Activated naive CD4-positive, alpha-beta T cell treated with anti-CD3 and anti-CD28 coated beads, Interleukin-2, amount 10 ng/mL, durations not matched to agents 7 days and 5 days (primary cell): Measurements from ENCODE around the gene INCENP.

Source experiments
- CTCF ChIA-PET: fragments of 350-600 bp; sonication (Branson Sonifier 250); formaldehyde crosslinking; loops from one replicate; lab custom pipeline; 2021; ENCODE audit warnings: antibody characterized with exemption; lab: Charles Lee
- DNase-seq: peaks from one replicate; pipeline ENCODE4 v3.0.0-alpha.2; 2020
- H3K27ac Mint-ChIP-seq: one replicate; pipeline ENCODE4 v1.8.0; 2021; ENCODE audit warnings: mild to moderate bottlenecking, moderate library complexity, mixed read lengths
- H3K27me3 Mint-ChIP-seq: one replicate; pipeline ENCODE4 v1.8.0; 2021; ENCODE audit warnings: mild to moderate bottlenecking, mixed read lengths
- H3K36me3 Mint-ChIP-seq: one replicate; pipeline ENCODE4 v1.8.0; 2021; ENCODE audit warnings: mixed read lengths
- H3K4me1 Mint-ChIP-seq: one replicate; pipeline ENCODE4 v1.8.0; 2021; ENCODE audit warnings: mixed read lengths
- H3K4me3 Mint-ChIP-seq: one replicate; pipeline ENCODE4 v1.8.0; 2021; ENCODE audit warnings: mild to moderate bottlenecking, moderate library complexity, mixed read lengths
- H3K9me3 Mint-ChIP-seq: one replicate; pipeline ENCODE4 v1.8.0; 2021; ENCODE audit warnings: mixed read lengths

The INCENP gene

GRCh38 chr11:62140304-62141110 is 16.7 kb downstream of the INCENP start:
- no peaks in the 10 kb centered on the region for H3K4me1 Mint-ChIP-seq
- H3K27ac Mint-ChIP-seq: no peak overlapping the region
- no peaks in the 10 kb centered on the region for H3K27me3 Mint-ChIP-seq
- peaks cover 47% of the 10 kb centered on the region for H3K36me3 Mint-ChIP-seq
- H3K9me3 Mint-ChIP-seq: no peaks in the 10 kb centered on the region
- no peak overlapping the region for H3K4me3 Mint-ChIP-seq
- no peak for DNase-seq
- CTCF ChIA-PET: no interaction called here

GRCh38 chr11:62141111-62142042 is 17.6 kb downstream of the INCENP start:
- Mint-ChIP-seq H3K9me3 (no peaks in the 10 kb centered on the region), H3K4me3 (no peak overlapping the region), H3K27me3 (no peaks in the 10 kb centered on the region), H3K27ac (no peak overlapping the region), H3K4me1 (no peaks in the 10 kb centered on the region), H3K36me3 (peaks cover 50% of the 10 kb centered on the region)
- CTCF ChIA-PET: no interaction called here
- DNase-seq: no peak

- Mint-ChIP-seq H3K36me3 (peaks cover 50% of the 10 kb centered on the region), H3K9me3 (no peaks in the 10 kb centered on the region), H3K4me1 (no peaks in the 10 kb centered on the region), H3K27me3 (no peaks in the 10 kb centered on the region), H3K27ac (no peak overlapping the region), H3K4me3 (no peak overlapping the region)
- DNase-seq: no peak
- CTCF ChIA-PET: no interaction called here
These were observed 18.2 kb downstream of the INCENP start for GRCh38 chr11:62142043-62142375.

- H3K9me3 Mint-ChIP-seq: no peaks in the 10 kb centered on the region
- peaks cover 57% of the 10 kb centered on the region for H3K36me3 Mint-ChIP-seq
- DNase-seq: no peak
- no peak overlapping the region for H3K4me3 Mint-ChIP-seq
- H3K4me1 Mint-ChIP-seq: no peaks in the 10 kb centered on the region
- peak overlapping the region; percentile 72 for H3K27ac Mint-ChIP-seq
- CTCF ChIA-PET: no interaction called here
- no peaks in the 10 kb centered on the region for H3K27me3 Mint-ChIP-seq
These were observed 19.1 kb downstream of the INCENP start for GRCh38 chr11:62142921-62143320.

GRCh38 chr11:62143727-62144126 is 19.9 kb downstream of the INCENP start:
- Mint-ChIP-seq H3K9me3 (no peaks in the 10 kb centered on the region), H3K36me3 (peaks cover 59% of the 10 kb centered on the region), H3K27me3 (no peaks in the 10 kb centered on the region), H3K27ac (no peak overlapping the region), H3K4me3 (no peak overlapping the region), H3K4me1 (no peaks in the 10 kb centered on the region)
- CTCF ChIA-PET: interaction anchor here (0.6 kb wide), 1 partner anchor 10 kb away, joined by 3 read pairs; no protein-coding TSS in a partner anchor
- no peak for DNase-seq

- no peak for DNase-seq
- Mint-ChIP-seq H3K9me3 (no peaks in the 10 kb centered on the region), H3K27ac (no peak overlapping the region), H3K4me3 (no peak overlapping the region), H3K36me3 (peaks cover 61% of the 10 kb centered on the region), H3K27me3 (no peaks in the 10 kb centered on the region), H3K4me1 (no peaks in the 10 kb centered on the region)
- CTCF ChIA-PET: no interaction called here
These were observed 20.9 kb downstream of the INCENP start for GRCh38 chr11:62144641-62145255.

- no peaks in the 10 kb centered on the region for H3K4me1 Mint-ChIP-seq
- CTCF ChIA-PET: no interaction called here
- H3K27me3 Mint-ChIP-seq: no peaks in the 10 kb centered on the region
- DNase-seq: no peak
- no peaks in the 10 kb centered on the region for H3K9me3 Mint-ChIP-seq
- no peak overlapping the region for H3K4me3 Mint-ChIP-seq
- H3K27ac Mint-ChIP-seq: no peak overlapping the region
- H3K36me3 Mint-ChIP-seq: peaks cover 65% of the 10 kb centered on the region
These were observed 21.6 kb downstream of the INCENP start for GRCh38 chr11:62145261-62145871.

GRCh38 chr11:62146476-62147200 is 22.8 kb downstream of the INCENP start:
- peaks cover 66% of the 10 kb centered on the region for H3K36me3 Mint-ChIP-seq
- H3K4me3 Mint-ChIP-seq: no peak overlapping the region
- H3K4me1 Mint-ChIP-seq: no peaks in the 10 kb centered on the region
- CTCF ChIA-PET: no interaction called here
- peak overlapping the region; percentile 65 for H3K27ac Mint-ChIP-seq
- no peak for DNase-seq
- H3K9me3 Mint-ChIP-seq: no peaks in the 10 kb centered on the region
- H3K27me3 Mint-ChIP-seq: no peaks in the 10 kb centered on the region

GRCh38 chr11:62147545-62147944 is 23.7 kb downstream of the INCENP start:
- Mint-ChIP-seq H3K36me3 (peaks cover 63% of the 10 kb centered on the region), H3K27ac (no peak overlapping the region), H3K9me3 (no peaks in the 10 kb centered on the region), H3K4me3 (no peak overlapping the region), H3K4me1 (no peaks in the 10 kb centered on the region), H3K27me3 (no peaks in the 10 kb centered on the region)
- no peak for DNase-seq
- CTCF ChIA-PET: interaction anchor here (0.6 kb wide), 1 partner anchor 163 kb away, joined by 3 read pairs; no protein-coding TSS in a partner anchor

- DNase-seq: no peak
- H3K4me1 Mint-ChIP-seq: no peaks in the 10 kb centered on the region
- no peak overlapping the region for H3K27ac Mint-ChIP-seq
- H3K4me3 Mint-ChIP-seq: no peak overlapping the region
- H3K9me3 Mint-ChIP-seq: no peaks in the 10 kb centered on the region
- H3K36me3 Mint-ChIP-seq: peaks cover 67% of the 10 kb centered on the region
- CTCF ChIA-PET: no interaction called here
- H3K27me3 Mint-ChIP-seq: no peaks in the 10 kb centered on the region
These were observed 24.6 kb downstream of the INCENP start for GRCh38 chr11:62148271-62148980.

GRCh38 chr11:62149986-62150886 is 26.4 kb downstream of the INCENP start:
- Mint-ChIP-seq H3K27ac (no peak overlapping the region), H3K9me3 (no peaks in the 10 kb centered on the region), H3K27me3 (no peaks in the 10 kb centered on the region), H3K4me1 (no peaks in the 10 kb centered on the region), H3K4me3 (no peak overlapping the region), H3K36me3 (peaks cover 62% of the 10 kb centered on the region)
- no peak for DNase-seq
- CTCF ChIA-PET: interaction anchor here (0.6 to 1.5 kb wide), 2 partner anchors 57 to 204 kb away, joined by 3 to 4 read pairs; no protein-coding TSS in a partner anchor
